PFSK-1 (cell line): Measurements from ENCODE around the gene CACNG1.

ENCODE experiments used
- FOXP2 ChIP-seq: optimal IDR thresholded peaks from 2 replicates; pipeline ENCODE3; 2011; ENCODE audit warnings: borderline replicate concordance, control low read depth, inconsistent platforms; ENCODE audit not compliant: insufficient read depth; ENCODE audit errors: extremely low read length, extremely low read depth
- POLR2AphosphoS5 ChIP-seq: IDR thresholded peaks from 2 replicates; pipeline ENCODE4 v1.6.1; 2012; ENCODE audit warnings: low read depth, mild to moderate bottlenecking, control low read depth, low read length, moderate library complexity
- REST ChIP-seq, 2 experiments: IDR thresholded peaks; 2 replicates each; pipeline versions ENCODE4 v1.6.1 to v1.8.0; 2011 to 2012; ENCODE audit warnings: low read depth in 2 of 2, low read length in 2 of 2, control low read depth in 1 of 2, inconsistent platforms in 1 of 2, mild to moderate bottlenecking in 1 of 2, moderate library complexity in 1 of 2; ENCODE audit not compliant: insufficient read depth in 1 of 2
- SIN3A ChIP-seq: IDR thresholded peaks from 2 replicates; pipeline ENCODE4 v1.6.1; 2012; ENCODE audit warnings: mild to moderate bottlenecking, low read length, moderate library complexity, borderline replicate concordance; ENCODE audit not compliant: insufficient read depth
- TAF1 ChIP-seq: IDR thresholded peaks from 2 replicates; pipeline ENCODE4 v1.6.1; 2012; ENCODE audit warnings: low read length, control low read depth, borderline replicate concordance; ENCODE audit not compliant: insufficient read depth

CACNG1 gene

GRCh38 chr17:67055811-67056745 is 11.7 kb downstream of the CACNG1 start:
- no peak for TF ChIP-seq POLR2AphosphoS5
- TF ChIP-seq SIN3A: no peak
- no peak for TF ChIP-seq REST (IDR thresholded peaks at IDR 0.05; ENCODE audit: insufficient read depth in 1 of 2, low read depth in 2 of 2, low read length in 2 of 2)
- TF ChIP-seq TAF1: no peak
- TF ChIP-seq FOXP2: no peak

GRCh38 chr17:67056746-67057490 is 12.6 kb downstream of the CACNG1 start:
- TF ChIP-seq SIN3A (no peak), FOXP2 (no peak), TAF1 (no peak), REST (IDR thresholded peaks at IDR 0.05; ENCODE audit: insufficient read depth in 1 of 2, low read depth in 2 of 2, low read length in 2 of 2) (no peak), POLR2AphosphoS5 (no peak)

DNA sequence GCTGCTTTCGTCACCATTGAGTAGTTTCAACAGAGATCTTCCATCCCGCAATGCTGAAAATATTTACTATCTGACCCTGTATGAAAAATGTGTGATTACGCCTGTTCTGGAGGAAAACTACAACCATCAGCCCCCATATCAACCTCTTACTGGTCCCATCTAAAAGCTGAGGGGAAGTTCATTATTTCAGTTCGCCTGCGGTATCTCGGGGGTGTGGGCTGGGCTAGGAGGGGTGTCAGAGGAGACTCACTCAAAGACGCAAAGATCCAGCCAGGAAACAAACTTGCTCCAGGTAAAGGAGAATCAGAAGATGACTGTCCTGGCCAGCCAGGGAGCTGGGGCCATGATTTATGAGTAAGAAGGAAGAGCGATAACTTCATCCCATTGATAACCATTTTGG is 13.7 kb downstream of the CACNG1 start:
- TF ChIP-seq REST (IDR thresholded peaks at IDR 0.05; ENCODE audit: insufficient read depth in 1 of 2, low read depth in 2 of 2, low read length in 2 of 2) (no peak), FOXP2 (no peak), TAF1 (no peak), POLR2AphosphoS5 (no peak), SIN3A (no peak)

- TF ChIP-seq REST (IDR thresholded peaks at IDR 0.05; ENCODE audit: insufficient read depth in 1 of 2, low read depth in 2 of 2, low read length in 2 of 2): no peak
- TF ChIP-seq TAF1: no peak
- TF ChIP-seq POLR2AphosphoS5: no peak
- no peak for TF ChIP-seq FOXP2
- no peak for TF ChIP-seq SIN3A
Measured at GRCh38 chr17:67059372-67059771, 15.0 kb downstream of the CACNG1 start.
